Mesendoderm (in vitro differentiated cells): Measurements from ENCODE around the gene ADAM23.

Experiments
- DNase-seq: peaks from one replicate; pipeline ENCODE4 v3.0.0; 2013
- H2AK5ac ChIP-seq: 2 replicates; pipeline ENCODE4 v1.6.1; 2013; ENCODE audit warnings: low read length, inconsistent platforms
- H2BK120ac ChIP-seq: 2 replicates; pipeline ENCODE4 v1.6.1; 2013; ENCODE audit warnings: low read depth, mild to moderate bottlenecking, low read length, moderate library complexity, mixed read lengths
- H2BK15ac ChIP-seq: replicated peaks from 2 replicates; pipeline ENCODE4 v1.6.1; 2013; ENCODE audit warnings: low read depth, mild to moderate bottlenecking, moderate library complexity
- H2BK5ac ChIP-seq: 2 replicates; pipeline ENCODE4 v1.6.1; 2013; ENCODE audit warnings: low read length, inconsistent platforms
- H3K18ac ChIP-seq: 2 replicates; pipeline ENCODE4 v1.6.1; 2013; ENCODE audit warnings: mild to moderate bottlenecking, low read length, mixed read lengths
- H3K23ac ChIP-seq: one replicate; pipeline ENCODE4 v1.6.1; 2013; ENCODE audit warnings: low read length
- H3K27ac ChIP-seq: 2 replicates; pipeline ENCODE4 v1.5.1; 2013; ENCODE audit warnings: low read depth, mild to moderate bottlenecking, inconsistent platforms, low read length, moderate library complexity
- H3K27me3 ChIP-seq: 2 replicates; pipeline ENCODE4 v1.6.1; 2013; ENCODE audit warnings: low read length, control low read depth, mild to moderate bottlenecking, inconsistent platforms; ENCODE audit not compliant: insufficient read depth, poor library complexity
- H3K36me3 ChIP-seq: 2 replicates; pipeline ENCODE4 v1.6.1; 2013; ENCODE audit warnings: low read length, inconsistent platforms; ENCODE audit not compliant: control insufficient read depth, insufficient read depth
- H3K4ac ChIP-seq: one replicate; pipeline ENCODE4 v1.6.1; 2013; ENCODE audit warnings: low read depth, mild to moderate bottlenecking, low read length, moderate library complexity
- H3K4me1 ChIP-seq: 2 replicates; pipeline ENCODE4 v1.6.1; 2013; ENCODE audit warnings: low read depth, low read length, inconsistent platforms; ENCODE audit not compliant: control insufficient read depth
- H3K4me2 ChIP-seq: 2 replicates; pipeline ENCODE4 v1.6.1; 2013; ENCODE audit warnings: low read length
- H3K4me3 ChIP-seq: 2 replicates; pipeline ENCODE4 v1.5.1; 2013; ENCODE audit warnings: mild to moderate bottlenecking, low read length
- H3K56ac ChIP-seq: one replicate; pipeline ENCODE4 v1.6.1; 2013; ENCODE audit warnings: low read length
- H3K79me1 ChIP-seq: 2 replicates; pipeline ENCODE4 v1.6.1; 2013; ENCODE audit warnings: low read length, inconsistent platforms
- H3K79me2 ChIP-seq: 2 replicates; pipeline ENCODE4 v1.6.1; 2013; ENCODE audit warnings: mild to moderate bottlenecking, low read length; ENCODE audit not compliant: control insufficient read depth, insufficient read depth
- H3K9ac ChIP-seq: 2 replicates; pipeline ENCODE4 v1.6.1; 2013; ENCODE audit warnings: low read length, inconsistent platforms
- H4K5ac ChIP-seq: one replicate; pipeline ENCODE4 v1.6.1; 2013; ENCODE audit warnings: low read length
- H4K8ac ChIP-seq: one replicate; pipeline ENCODE4 v1.6.1; 2013; ENCODE audit warnings: low read depth, mild to moderate bottlenecking, control low read depth, low read length, moderate library complexity
- WGBS: extraction: QIAGEN DNeasy Blood & Tissue Kit; methylation state at CpG from one replicate; pipeline ENCODE4 v1.1.7; 2013; ENCODE audit warnings: low lambda C conversion rate, missing lambda C conversion rate; ENCODE audit not compliant: insufficient coverage; ENCODE audit errors: extremely low coverage; 5-methylcytosine and 5-hydroxymethylcytosine counted together

ADAM23 gene

GRCh38 chr2:206573793-206574192, 130.5 kb downstream of the ADAM23 start:
- DNase-seq = no peak
- H2BK5ac ChIP-seq = no peak overlapping the region
- H3K4me1 ChIP-seq = no peaks in the 10 kb centered on the region
- no peak overlapping the region for H3K4me3 ChIP-seq
- H3K56ac ChIP-seq = no peak overlapping the region
- H3K4me2 ChIP-seq = no peak overlapping the region
- no peaks in the 10 kb centered on the region for H3K79me2 ChIP-seq
- H3K27ac ChIP-seq = no peak overlapping the region
- no peak overlapping the region for H4K8ac ChIP-seq
- H3K18ac ChIP-seq = no peak overlapping the region
- H3K27me3 ChIP-seq = no peaks in the 10 kb centered on the region
- no CpG with 5 or more reads among the region's 6 CpGs for WGBS
- H2BK15ac ChIP-seq = no peak overlapping the region
- no peaks in the 10 kb centered on the region for H3K79me1 ChIP-seq
- no peaks in the 10 kb centered on the region for H3K36me3 ChIP-seq
- H2AK5ac ChIP-seq = no peak overlapping the region
- H3K23ac ChIP-seq = no peak overlapping the region
- H3K4ac ChIP-seq = no peak overlapping the region
- no peak overlapping the region for H4K5ac ChIP-seq
- H3K9ac ChIP-seq = no peak overlapping the region
- H2BK120ac ChIP-seq = no peak overlapping the region

GRCh38 chr2:206584323-206585116, 141.2 kb downstream of the ADAM23 start:
- no peak overlapping the region for H3K27ac ChIP-seq
- no peaks in the 10 kb centered on the region for H3K4me1 ChIP-seq
- no peak overlapping the region for H3K4me2 ChIP-seq
- H4K5ac ChIP-seq = no peak overlapping the region
- peak; percentile 22 for DNase-seq
- H3K36me3 ChIP-seq = no peaks in the 10 kb centered on the region
- H3K79me2 ChIP-seq = no peaks in the 10 kb centered on the region
- H3K79me1 ChIP-seq = no peaks in the 10 kb centered on the region
- H3K56ac ChIP-seq = no peak overlapping the region
- no peak overlapping the region for H3K23ac ChIP-seq
- no peak overlapping the region for H4K8ac ChIP-seq
- H3K18ac ChIP-seq = no peak overlapping the region
- no peak overlapping the region for H3K4ac ChIP-seq
- H3K4me3 ChIP-seq = no peak overlapping the region
- H3K9ac ChIP-seq = no peak overlapping the region
- no peaks in the 10 kb centered on the region for H3K27me3 ChIP-seq
- WGBS = no CpG with 5 or more reads among the region's 11 CpGs
- H2BK15ac ChIP-seq = no peak overlapping the region
- H2BK120ac ChIP-seq = no peak overlapping the region
- H2BK5ac ChIP-seq = no peak overlapping the region
- H2AK5ac ChIP-seq = no peak overlapping the region

GRCh38 chr2:206585335-206585734, 142.0 kb downstream of the ADAM23 start:
- Histone ChIP-seq H3K79me2 (no peaks in the 10 kb centered on the region), H3K4me3 (no peak overlapping the region), H3K36me3 (no peaks in the 10 kb centered on the region), H2BK15ac (no peak overlapping the region), H3K4me2 (no peak overlapping the region), H3K18ac (no peak overlapping the region), H3K79me1 (no peaks in the 10 kb centered on the region), H4K5ac (no peak overlapping the region), H2AK5ac (no peak overlapping the region), H4K8ac (no peak overlapping the region), H3K9ac (no peak overlapping the region), H2BK5ac (no peak overlapping the region), H3K4ac (no peak overlapping the region), H3K27me3 (no peaks in the 10 kb centered on the region), H3K23ac (no peak overlapping the region), H3K27ac (no peak overlapping the region), H3K4me1 (no peaks in the 10 kb centered on the region), H3K56ac (no peak overlapping the region), H2BK120ac (no peak overlapping the region)
- no peak for DNase-seq
- WGBS = no CpG with 5 or more reads among the region's 2 CpGs

- no peak overlapping the region for H2BK5ac ChIP-seq
- no CpG with 5 or more reads among the region's 1 CpG for WGBS
- H3K27ac ChIP-seq = no peak overlapping the region
Observed at GRCh38 chr2:206586609-206587008, 143.3 kb downstream of the ADAM23 start.

GRCh38 chr2:206597717-206598218, 154.4 kb downstream of the ADAM23 start:
- Histone ChIP-seq H2BK5ac (no peak overlapping the region), H3K4ac (no peak overlapping the region), H4K8ac (no peak overlapping the region), H3K4me1 (no peaks in the 10 kb centered on the region), H4K5ac (no peak overlapping the region), H3K4me2 (no peak overlapping the region), H2AK5ac (no peak overlapping the region), H3K79me1 (no peaks in the 10 kb centered on the region), H3K79me2 (no peaks in the 10 kb centered on the region), H3K56ac (no peak overlapping the region), H3K23ac (no peak overlapping the region), H3K36me3 (no peaks in the 10 kb centered on the region), H3K9ac (no peak overlapping the region), H3K27ac (no peak overlapping the region), H3K27me3 (no peaks in the 10 kb centered on the region), H2BK120ac (no peak overlapping the region), H2BK15ac (no peak overlapping the region), H3K18ac (no peak overlapping the region), H3K4me3 (no peak overlapping the region)
- DNase-seq = no peak
- no CpG with 5 or more reads among the region's 3 CpGs for WGBS

More at GRCh38 chr2:206586609-206587008, 143.3 kb downstream of the ADAM23 start:
- no peak overlapping the region for H4K8ac ChIP-seq
- no peaks in the 10 kb centered on the region for H3K79me2 ChIP-seq
- H3K4me2 ChIP-seq = no peak overlapping the region
- no peaks in the 10 kb centered on the region for H3K79me1 ChIP-seq
- no peak for DNase-seq
- H3K36me3 ChIP-seq = no peaks in the 10 kb centered on the region
- no peak overlapping the region for H3K56ac ChIP-seq
- no peak overlapping the region for H4K5ac ChIP-seq
- no peak overlapping the region for H2AK5ac ChIP-seq
- no peak overlapping the region for H3K9ac ChIP-seq
- no peak overlapping the region for H3K18ac ChIP-seq
- no peaks in the 10 kb centered on the region for H3K27me3 ChIP-seq
- H2BK15ac ChIP-seq = no peak overlapping the region
- no peak overlapping the region for H2BK120ac ChIP-seq
- H3K23ac ChIP-seq = no peak overlapping the region
- no peaks in the 10 kb centered on the region for H3K4me1 ChIP-seq
- H3K4me3 ChIP-seq = no peak overlapping the region
- no peak overlapping the region for H3K4ac ChIP-seq

- no peak overlapping the region for H3K4ac ChIP-seq
- H3K36me3 ChIP-seq = no peaks in the 10 kb centered on the region
- no peak overlapping the region for H3K9ac ChIP-seq
- H3K4me1 ChIP-seq = no peaks in the 10 kb centered on the region
- no peaks in the 10 kb centered on the region for H3K79me1 ChIP-seq
- no peaks in the 10 kb centered on the region for H3K27me3 ChIP-seq
- no peak overlapping the region for H3K56ac ChIP-seq
- no peaks in the 10 kb centered on the region for H3K79me2 ChIP-seq
- H4K5ac ChIP-seq = no peak overlapping the region
- no peak overlapping the region for H2BK5ac ChIP-seq
- H3K4me3 ChIP-seq = no peak overlapping the region
- H2AK5ac ChIP-seq = no peak overlapping the region
- no CpG with 5 or more reads among the region's 3 CpGs for WGBS
- H4K8ac ChIP-seq = no peak overlapping the region
- H3K18ac ChIP-seq = no peak overlapping the region
- no peak overlapping the region for H2BK15ac ChIP-seq
- DNase-seq = no peak
- H3K4me2 ChIP-seq = no peak overlapping the region
- no peak overlapping the region for H3K27ac ChIP-seq
- H2BK120ac ChIP-seq = no peak overlapping the region
- H3K23ac ChIP-seq = no peak overlapping the region
Observed at GRCh38 chr2:206603243-206603642, 159.9 kb downstream of the ADAM23 start.
